K562 (cell line): ENCODE data around the gene IL15RA. TPM values are rescaled to one million over a fixed set of nuclear protein-coding genes. Genes with fewer than 3 reads are reported as not detected.

ENCODE experiments used
- ATAC-seq: fragments of 200-7000 bp; cut with Tn5 transposase; 3 replicates; pipeline ENCODE4 v1.9.1; 2020; ENCODE audit warnings: moderate library complexity
- BruUV-seq: library from RNA; stranded (reverse); fragments of 400-500 nt; replicated peaks from 2 replicates; lab custom pipeline; 2021; lab: Mats Ljungman, UMichigan
- CTCF ChIA-PET: fragments of 300-600 bp; formaldehyde crosslinking; extraction: SDS; loops from one replicate; lab custom pipeline; 2021; ENCODE audit warnings: low intra/inter-chr PET ratio; lab: Yijun Ruan, JAX
- POLR2A ChIA-PET: fragments of 300-600, 350-650 bp; sonication (Branson Sonifier 250); formaldehyde crosslinking; extraction: SDS; loops from one replicate; lab custom pipeline; 2021; ENCODE audit warnings: antibody characterized with exemption, inconsistent platforms; lab: Yijun Ruan, JAX
- DNase-seq, 4 experiments: peaks; one replicate each; pipeline versions ENCODE4 v3.0.0 to v3.0.0-alpha.2; 2011 to 2018; ENCODE audit warnings: low spot score in 3 of 4, mixed read lengths in 3 of 4; ENCODE audit errors: extremely low read depth in 1 of 4
- FAIRE-seq: peaks from 2 replicates; lab custom pipeline; 2011; peaks lifted over from hg19 to GRCh38; lab: Jason Lieb, UNC
- H2AFZ ChIP-seq: 2 replicates; pipeline ENCODE4 v1.6.0; 2011; ENCODE audit warnings: low read depth, low read length, control low read depth, inconsistent platforms
- H3K27ac ChIP-seq: fragments of 200-600 bp; 3 replicates; pipeline ENCODE4 v1.8.0; 2011; ENCODE audit warnings: low read depth, mild to moderate bottlenecking, control low read depth, inconsistent platforms, low read length, moderate library complexity, mixed read lengths; ENCODE audit errors: extremely low read depth
- H3K27me3 ChIP-seq, 2 experiments: fragments of 300-600 bp in 1 of 2; 2 replicates in 1 of 2; 3 replicates in 1 of 2; pipeline versions ENCODE4 v1.6.0 to v1.8.0; 2011; ENCODE audit warnings: inconsistent platforms in 2 of 2, low read length in 2 of 2, mild to moderate bottlenecking in 1 of 2, mixed read lengths in 1 of 2, moderate library complexity in 1 of 2; ENCODE audit not compliant: control insufficient read depth in 2 of 2, insufficient read depth in 2 of 2
- H3K36me3 ChIP-seq: fragments of 300-600 bp; 3 replicates; pipeline ENCODE4 v1.8.0; 2011; ENCODE audit warnings: mild to moderate bottlenecking, low read length, inconsistent platforms; ENCODE audit not compliant: control insufficient read depth, insufficient read depth
- H3K4me1 ChIP-seq, 2 experiments: fragments of 200-600 bp in 1 of 2; replicated peaks in 1 of 2; 2 replicates in 1 of 2; 3 replicates in 1 of 2; pipeline versions ENCODE4 v1.5.1 to v1.8.0; 2011; ENCODE audit warnings: inconsistent platforms in 2 of 2, low read length in 2 of 2, mild to moderate bottlenecking in 1 of 2, mixed read lengths in 1 of 2, moderate library complexity in 1 of 2; ENCODE audit not compliant: control insufficient read depth in 2 of 2, insufficient read depth in 2 of 2
- H3K4me2 ChIP-seq: 2 replicates; pipeline ENCODE4 v1.6.1; 2011; ENCODE audit warnings: low read length, control low read depth, inconsistent platforms, mixed read lengths; ENCODE audit not compliant: insufficient read depth
- H3K4me3 ChIP-seq: fragments of 200-600 bp; sonication (generic), shearing (Covaris generic); 2 replicates; pipeline ENCODE4 v1.5.1; 2016; ENCODE audit warnings: control low read depth, inconsistent platforms
- H3K79me2 ChIP-seq: fragments of 200-600 bp; 3 replicates; pipeline ENCODE4 v1.8.0; 2011; ENCODE audit warnings: low read length, inconsistent platforms; ENCODE audit not compliant: control insufficient read depth, insufficient read depth
- H3K9ac ChIP-seq, 2 experiments: 2 replicates each; pipeline versions ENCODE4 v1.6.0 to v1.6.1; 2011; ENCODE audit warnings: low read depth in 2 of 2, low read length in 2 of 2, control low read depth in 1 of 2, inconsistent platforms in 1 of 2, mild to moderate bottlenecking in 1 of 2, mixed read lengths in 1 of 2; ENCODE audit not compliant: insufficient read depth in 1 of 2
- H3K9me1 ChIP-seq: one replicate; pipeline ENCODE4 v1.6.0; 2011; ENCODE audit warnings: inconsistent platforms, mild to moderate bottlenecking, low read length, moderate library complexity; ENCODE audit not compliant: control insufficient read depth, insufficient read depth
- H3K9me3 ChIP-seq: replicated peaks from 2 replicates; pipeline ENCODE4 v1.5.1; 2011; ENCODE audit warnings: low read depth, low read length, inconsistent platforms; ENCODE audit not compliant: control insufficient read depth, insufficient read depth
- H4K20me1 ChIP-seq: replicated peaks from 2 replicates; pipeline ENCODE4 v1.6.1; 2011; ENCODE audit warnings: low read length, inconsistent platforms, mixed read lengths; ENCODE audit not compliant: control insufficient read depth, insufficient read depth
- ATF1 ChIP-seq, 2 experiments: fragments of 450-650 bp in 1 of 2; IDR thresholded peaks; 2 replicates each; pipeline ENCODE4 v1.6.1; 2016; ENCODE audit warnings: missing compliant biosample characterization in 1 of 2, missing genetic modification characterization in 1 of 2
- CHD4 ChIP-seq: fragments of 200-600 bp; sonication (generic); IDR thresholded peaks from 3 replicates; pipeline ENCODE4 v1.6.1; 2012; ENCODE audit warnings: low read depth, mild to moderate bottlenecking, mixed read lengths, low read length, inconsistent platforms; ENCODE audit not compliant: insufficient read depth, insufficient replicate concordance, poor library complexity, severe bottlenecking
- DACH1 ChIP-seq: fragments of 450-650 bp; IDR thresholded peaks from 2 replicates; pipeline ENCODE4 v1.6.1; 2018; ENCODE audit not compliant: partially characterized antibody
- GATA2 ChIP-seq: sonication (generic); formaldehyde crosslinking; IDR thresholded peaks from 2 replicates; pipeline ENCODE4 v1.4.0; 2020; ENCODE audit warnings: mild to moderate bottlenecking, missing genetic modification reagents
- NONO ChIP-seq, 2 experiments: fragments of 200-400 bp in 1 of 2; fragments of 450-650 bp in 1 of 2; formaldehyde crosslinking in 1 of 2; IDR thresholded peaks; 2 replicates each; pipeline ENCODE4 v1.6.1; 2017; ENCODE audit warnings: low read depth in 2 of 2, mild to moderate bottlenecking in 2 of 2, moderate library complexity in 2 of 2, low read length in 1 of 2
- SNRNP70 ChIP-seq: fragments of 200-400 bp; formaldehyde crosslinking; optimal IDR thresholded peaks from 2 replicates; pipeline ENCODE3; 2017; ENCODE audit warnings: low read depth, low read length
- U2AF1 ChIP-seq: fragments of 200-400 bp; formaldehyde crosslinking; optimal IDR thresholded peaks from 2 replicates; pipeline ENCODE3; 2017; ENCODE audit warnings: mild to moderate bottlenecking, low read depth, low read length, moderate library complexity
- ZKSCAN1 ChIP-seq: fragments of 150-350 bp; IDR thresholded peaks from 2 replicates; pipeline ENCODE4 v1.6.1; 2016; ENCODE audit warnings: low read depth, low read length
- ZNF57 ChIP-seq: fragments of 450-650 bp; formaldehyde crosslinking; IDR thresholded peaks from 2 replicates; pipeline ENCODE4 v1.4.0; 2020; ENCODE audit warnings: mild to moderate bottlenecking, moderate library complexity
- WGBS: fragments of 100-300 bp; shearing (Covaris generic); methylation state at CpG from one replicate; pipeline ENCODE4 v1.1.6; 2016; ENCODE audit warnings: low coverage, mixed read lengths; ENCODE audit not compliant: insufficient coverage; ENCODE audit errors: missing lambda C conversion rate; 5-methylcytosine and 5-hydroxymethylcytosine counted together
- in situ Hi-C: fragments of 300-500 bp; cut with MboI; formaldehyde crosslinking; loops from 4 replicates; pipeline ENCODE4 v1.15.0; 2018; ENCODE audit warnings: inconsistent platforms, mixed read lengths
- intact Hi-C: fragments of 100-400 bp; cut with micrococcal nuclease; formaldehyde crosslinking; loops from 2 replicates; pipeline ENCODE4 v1.14.2; 2022
- polyA plus RNA-seq, 8 experiments: library from polyadenylated mRNA; depleted of rRNA in 4 of 8; stranded (reverse) in 5 of 8; unstranded in 3 of 8; fragments of >200 nt; fragmentation: Nextera tagmentation in 2 of 8; fragmentation: Illumina TruSeq in 1 of 8; extraction: Ambion mirVana in 2 of 8; extraction: Trizol in 1 of 8; gene quantifications; 2 replicates each; pipeline versions ENCODE4 v1.2.1 to v1.2.3, GENCODE V29; 2011 to 2014; ENCODE audit warnings: inconsistent platforms in 1 of 8, missing spikeins in 1 of 8
- total RNA-seq, 7 experiments: library from RNA; depleted of rRNA in 6 of 7; stranded (reverse); fragments of >200 nt in 6 of 7; fragmentation: Illumina TruSeq in 2 of 7; extraction: Trizol in 2 of 7; gene quantifications; 2 replicates each; pipeline versions ENCODE4 v1.2.1 to v1.2.3, GENCODE V29; 2011 to 2021; ENCODE audit warnings: low replicate concordance in 1 of 7

IL15RA gene
- total and polyA plus RNA-seq, 9 of the 15 experiments (the other 6 are each of a cell fraction or from before 2014, with no cell fraction given), result 1.2 to 11.7 (median 8.0) TPM

DNA sequence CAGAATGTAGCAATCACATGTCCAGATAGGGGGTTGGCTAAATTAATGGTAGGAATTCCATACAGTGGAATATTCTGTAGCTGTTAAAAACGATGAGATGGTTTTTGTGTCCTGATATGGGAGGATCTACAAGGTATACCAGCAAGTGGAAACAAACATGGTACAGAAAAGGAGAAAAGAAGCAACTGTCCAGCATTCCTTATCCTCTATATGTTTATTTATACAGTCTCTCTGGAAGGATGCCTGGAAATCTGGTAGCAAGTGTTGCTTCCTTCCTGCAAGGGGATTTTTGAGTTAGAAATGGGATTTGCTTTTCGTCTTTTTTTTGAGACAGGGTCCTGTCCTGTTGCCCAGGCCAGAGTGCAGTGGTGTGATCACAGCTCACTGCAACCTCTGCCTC is 19.3 kb downstream of the IL15RA start (continued):
- TF ChIP-seq ZNF57 (CRISPR knock-in tag), result no peak
- TF ChIP-seq DACH1, result no peak
- TF ChIP-seq ATF1 (CRISPR knock-in tag; IDR thresholded peaks at IDR 0.05), result no peak
- no peak for TF ChIP-seq ATF1 (tag; IDR thresholded peaks at IDR 0.05)

- WGBS, result 72% methylated on average over 16 of the region's 17 CpGs
Observed at GRCh38 chr10:5956146-5956936, 21.0 kb downstream of the IL15RA start.

More at GRCh38 chr10:5956146-5956936, 21.0 kb downstream of the IL15RA start:
- H3K9ac ChIP-seq, result no peak overlapping the region; a peak in 1 of 4 replicates
- no peaks in the 10 kb centered on the region for H3K27me3 ChIP-seq
- ATAC-seq, result no peak
- H3K79me2 ChIP-seq, result no peaks in the 10 kb centered on the region
- no peak for FAIRE-seq
- no TSS peak for BruUV-seq
- TF ChIP-seq NONO (IDR thresholded peaks at IDR 0.05; ENCODE audit: low read depth in 2 of 2, low read length in 1 of 2), result no peak
- TF ChIP-seq U2AF1, result no peak
- no peak for TF ChIP-seq SNRNP70
- TF ChIP-seq ZKSCAN1, result no peak
- TF ChIP-seq CHD4, result no peak
- TF ChIP-seq GATA2 (CRISPR knock-in tag), result no peak
- no peaks in the 10 kb centered on the region for H3K9me3 ChIP-seq
- DNase-seq, result no peak
- peaks cover 5% of the 10 kb centered on the region for H3K9me1 ChIP-seq
- CTCF ChIA-PET, result no interaction called here
- H2AFZ ChIP-seq, result no peak overlapping the region
- intact Hi-C loops (no loop called here), in situ Hi-C loops (no loop called here)
- peaks cover 6 to 13% of the 10 kb centered on the region in 2 experiments; a peak in 4 of 5 replicates for H3K4me1 ChIP-seq
- POLR2A ChIA-PET, result interaction anchor here (0.8 kb wide), 1 partner anchor 133 kb away, joined by 5 read pairs; no protein-coding TSS in a partner anchor
- H4K20me1 ChIP-seq, result no peaks in the 10 kb centered on the region
- peaks cover 15% of the 10 kb centered on the region; the same call in 2 of the 3 replicates for H3K36me3 ChIP-seq
- no peak overlapping the region for H3K27ac ChIP-seq
- H3K4me2 ChIP-seq, result no peak overlapping the region
- H3K4me3 ChIP-seq, result no peak overlapping the region
